ENCODE measurements around the gene MS4A7.

The MS4A7 gene

DNA sequence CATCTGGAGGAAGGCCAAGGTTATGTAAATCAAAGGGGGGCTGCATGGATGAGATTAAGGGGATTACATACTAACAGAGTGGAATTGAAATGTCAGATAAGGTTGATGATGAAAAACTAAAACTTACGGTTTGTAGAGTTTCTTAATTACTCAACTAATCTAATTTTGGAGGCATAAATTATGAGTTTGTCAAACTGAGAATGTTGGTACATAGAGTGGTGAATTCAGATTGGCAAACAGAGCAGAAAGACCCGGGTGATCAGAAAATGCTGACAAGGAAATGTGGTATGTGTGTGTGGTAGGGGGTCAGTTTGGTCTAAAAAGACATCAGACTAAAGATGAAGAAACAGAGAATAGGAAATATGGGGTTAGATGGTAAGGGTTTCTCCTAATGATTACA lies 40.3 kb upstream of the MS4A7 start:
- no peaks in the 10 kb centered on the region for H3K36me3 ChIP-seq (ENCODE audit: insufficient read depth)
- no peaks in the 10 kb centered on the region for H3K27me3 ChIP-seq (ENCODE audit: insufficient read depth, low read depth)
- H2AFZ ChIP-seq (ENCODE audit: low read depth) = no peak overlapping the region
- no peaks in the 10 kb centered on the region for H4K20me1 ChIP-seq (ENCODE audit: insufficient read depth)
- H3K4me1 ChIP-seq (ENCODE audit: low read depth, poor library complexity, severe bottlenecking) = no peaks in the 10 kb centered on the region
- no peak overlapping the region for H3K27ac ChIP-seq
- H3K9ac ChIP-seq = no peak overlapping the region
- TF ChIP-seq, protein P1, sequence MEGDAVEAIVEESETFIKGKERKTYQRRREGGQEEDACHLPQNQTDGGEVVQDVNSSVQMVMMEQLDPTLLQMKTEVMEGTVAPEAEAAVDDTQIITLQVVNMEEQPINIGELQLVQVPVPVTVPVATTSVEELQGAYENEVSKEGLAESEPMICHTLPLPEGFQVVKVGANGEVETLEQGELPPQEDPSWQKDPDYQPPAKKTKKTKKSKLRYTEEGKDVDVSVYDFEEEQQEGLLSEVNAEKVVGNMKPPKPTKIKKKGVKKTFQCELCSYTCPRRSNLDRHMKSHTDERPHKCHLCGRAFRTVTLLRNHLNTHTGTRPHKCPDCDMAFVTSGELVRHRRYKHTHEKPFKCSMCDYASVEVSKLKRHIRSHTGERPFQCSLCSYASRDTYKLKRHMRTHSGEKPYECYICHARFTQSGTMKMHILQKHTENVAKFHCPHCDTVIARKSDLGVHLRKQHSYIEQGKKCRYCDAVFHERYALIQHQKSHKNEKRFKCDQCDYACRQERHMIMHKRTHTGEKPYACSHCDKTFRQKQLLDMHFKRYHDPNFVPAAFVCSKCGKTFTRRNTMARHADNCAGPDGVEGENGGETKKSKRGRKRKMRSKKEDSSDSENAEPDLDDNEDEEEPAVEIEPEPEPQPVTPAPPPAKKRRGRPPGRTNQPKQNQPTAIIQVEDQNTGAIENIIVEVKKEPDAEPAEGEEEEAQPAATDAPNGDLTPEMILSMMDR (conservative IDR thresholded peaks at IDR 0.05; ENCODE audit: low read depth, low read length) = no peak
- no peaks in the 10 kb centered on the region for H3K79me2 ChIP-seq (ENCODE audit: insufficient read depth, low read depth)
- no peak overlapping the region for H3K4me2 ChIP-seq
- no peak overlapping the region for H3K4me3 ChIP-seq (IDR thresholded peaks at IDR 0.05; ENCODE audit: insufficient read depth, low read depth, low read length)

DNA sequence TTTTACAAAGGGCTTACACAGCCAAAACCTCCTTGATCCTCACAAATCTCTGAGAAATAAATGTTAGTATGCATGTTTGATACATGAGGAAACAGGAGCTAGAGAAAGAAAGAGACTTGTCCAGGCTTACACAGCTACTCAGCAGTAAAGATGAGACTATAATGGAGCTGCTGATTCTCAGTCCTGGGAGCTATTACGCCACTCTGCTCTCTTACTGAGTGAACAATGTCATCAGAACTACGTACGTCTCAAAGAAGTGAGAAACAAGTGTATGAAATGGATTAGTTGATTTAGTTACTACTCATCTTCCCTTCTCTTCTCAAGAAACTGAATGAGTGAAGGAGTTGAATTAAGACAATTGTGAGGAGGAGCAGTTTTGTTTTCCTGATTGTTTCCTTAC lies 39.0 kb upstream of the MS4A7 start:
- Histone ChIP-seq H4K20me1 (ENCODE audit: insufficient read depth) (no peaks in the 10 kb centered on the region), H3K4me3 (IDR thresholded peaks at IDR 0.05; ENCODE audit: insufficient read depth, low read depth, low read length) (no peak overlapping the region), H3K79me2 (ENCODE audit: insufficient read depth, low read depth) (no peaks in the 10 kb centered on the region), H3K9ac (no peak overlapping the region), H2AFZ (ENCODE audit: low read depth) (no peak overlapping the region), H3K27me3 (ENCODE audit: insufficient read depth, low read depth) (no peaks in the 10 kb centered on the region), H3K4me2 (no peak overlapping the region), H3K36me3 (ENCODE audit: insufficient read depth) (no peaks in the 10 kb centered on the region), H3K4me1 (ENCODE audit: low read depth, poor library complexity, severe bottlenecking) (no peaks in the 10 kb centered on the region), H3K27ac (no peak overlapping the region)
- TF ChIP-seq, protein P1 (conservative IDR thresholded peaks at IDR 0.05; ENCODE audit: low read depth, low read length) = no peak

DNA sequence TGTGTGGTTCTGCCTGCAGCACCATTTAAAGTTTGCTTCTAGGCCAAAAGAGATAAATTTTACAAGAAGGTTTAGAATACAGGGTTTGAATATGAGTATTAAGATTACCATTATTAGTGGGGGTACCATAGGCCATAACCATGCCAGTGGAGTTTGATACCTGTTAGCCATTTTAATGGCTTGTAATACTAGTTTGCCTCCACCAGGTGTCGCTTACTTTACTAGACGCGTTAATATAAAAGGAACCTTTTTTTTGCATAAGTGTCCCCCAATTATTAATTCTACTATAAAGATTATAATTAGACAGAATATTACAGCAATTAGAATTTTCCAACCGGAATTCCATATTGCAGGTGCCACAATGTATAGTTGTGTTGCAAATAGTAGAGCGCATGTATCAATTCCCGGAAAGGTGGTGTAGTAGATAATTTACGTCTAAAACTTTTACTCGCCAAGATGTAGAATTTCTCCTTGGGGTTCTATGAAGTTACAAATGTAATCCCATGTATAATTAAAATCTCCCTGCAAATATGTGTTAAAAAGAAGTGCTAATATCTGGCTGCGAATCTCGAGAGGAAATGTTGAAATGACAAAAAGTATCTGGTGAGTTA lies 35.1 kb upstream of the MS4A7 start:
- H3K4me1 ChIP-seq (ENCODE audit: low read depth, poor library complexity, severe bottlenecking) = no peaks in the 10 kb centered on the region
- H3K36me3 ChIP-seq (ENCODE audit: insufficient read depth) = no peaks in the 10 kb centered on the region
- no peaks in the 10 kb centered on the region for H3K79me2 ChIP-seq (ENCODE audit: insufficient read depth, low read depth)
- no peak overlapping the region for H2AFZ ChIP-seq (ENCODE audit: low read depth)
- H3K9ac ChIP-seq = no peak overlapping the region
- H4K20me1 ChIP-seq (ENCODE audit: insufficient read depth) = no peaks in the 10 kb centered on the region
- TF ChIP-seq, protein P1 (conservative IDR thresholded peaks at IDR 0.05; ENCODE audit: low read depth, low read length) = peak; percentile 81
- H3K4me2 ChIP-seq = no peak overlapping the region
- no peaks in the 10 kb centered on the region for H3K27me3 ChIP-seq (ENCODE audit: insufficient read depth, low read depth)
- no peak overlapping the region for H3K4me3 ChIP-seq (IDR thresholded peaks at IDR 0.05; ENCODE audit: insufficient read depth, low read depth, low read length)
- H3K27ac ChIP-seq = no peak overlapping the region

DNA sequence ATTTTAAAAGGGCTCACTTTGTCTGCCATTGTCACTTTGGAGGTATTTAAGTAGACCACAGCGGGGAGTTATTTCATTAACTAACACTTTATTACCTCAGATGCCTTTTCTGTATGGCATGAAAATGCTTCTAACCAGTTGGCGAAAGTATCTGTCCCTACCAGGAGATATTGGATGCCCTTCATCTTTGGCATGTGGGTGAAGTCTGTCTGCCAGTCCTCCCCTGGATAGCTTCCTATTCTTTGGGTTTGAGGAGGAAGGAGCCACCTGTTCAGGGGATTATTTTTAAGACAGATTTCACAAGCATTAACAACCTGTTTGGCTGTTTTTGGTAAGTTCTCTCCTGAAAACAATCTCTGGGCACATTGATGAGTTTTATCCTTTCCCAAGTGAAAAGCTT lies 34.2 kb upstream of the MS4A7 start:
- H3K27ac ChIP-seq = no peak overlapping the region
- TF ChIP-seq, protein P1 (conservative IDR thresholded peaks at IDR 0.05; ENCODE audit: low read depth, low read length) = no peak
- H4K20me1 ChIP-seq (ENCODE audit: insufficient read depth) = no peaks in the 10 kb centered on the region
- H2AFZ ChIP-seq (ENCODE audit: low read depth) = no peak overlapping the region
- no peaks in the 10 kb centered on the region for H3K4me1 ChIP-seq (ENCODE audit: low read depth, poor library complexity, severe bottlenecking)
- H3K36me3 ChIP-seq (ENCODE audit: insufficient read depth) = no peaks in the 10 kb centered on the region
- no peak overlapping the region for H3K9ac ChIP-seq
- no peaks in the 10 kb centered on the region for H3K79me2 ChIP-seq (ENCODE audit: insufficient read depth, low read depth)
- no peaks in the 10 kb centered on the region for H3K27me3 ChIP-seq (ENCODE audit: insufficient read depth, low read depth)
- no peak overlapping the region for H3K4me3 ChIP-seq (IDR thresholded peaks at IDR 0.05; ENCODE audit: insufficient read depth, low read depth, low read length)
- no peak overlapping the region for H3K4me2 ChIP-seq
